HFFc6 (cell line): ENCODE data around the gene TMEM92. TPM values are rescaled to one million over a fixed set of nuclear protein-coding genes. Genes with fewer than 3 reads are reported as not detected.

ENCODE experiments used
- DNase-seq: peaks from one replicate; pipeline ENCODE4 v3.0.0-alpha.2; 2018
- H3K27ac Mint-ChIP-seq: 2 replicates; pipeline ENCODE4 v1.8.0; 2020; ENCODE audit warnings: mild to moderate bottlenecking, mixed read lengths
- H3K27me3 Mint-ChIP-seq: 2 replicates; pipeline ENCODE4 v1.8.0; 2021; ENCODE audit warnings: mild to moderate bottlenecking, moderate library complexity, mixed read lengths; ENCODE audit not compliant: insufficient read depth
- H3K36me3 Mint-ChIP-seq: 2 replicates; pipeline ENCODE4 v1.8.0; 2021; ENCODE audit warnings: low read depth, mixed read lengths
- H3K4me1 Mint-ChIP-seq: 2 replicates; pipeline ENCODE4 v1.8.0; 2020; ENCODE audit warnings: low read depth, mixed read lengths
- H3K4me3 Mint-ChIP-seq: 2 replicates; pipeline ENCODE4 v1.8.0; 2020; ENCODE audit warnings: mild to moderate bottlenecking, moderate library complexity, mixed read lengths
- H3K9me3 Mint-ChIP-seq: 2 replicates; pipeline ENCODE4 v1.8.0; 2020; ENCODE audit warnings: mild to moderate bottlenecking, mixed read lengths
- long read RNA-seq: library from polyadenylated mRNA; unstranded; transcript quantifications from one replicate; pipeline ENCODE4 v2.0.0, GENCODE V29; 2019
- total RNA-seq, 6 experiments: library from RNA; stranded (reverse); fragmentation: NEBNext Ultra II Directional; extraction: Animal tissue kit (Norgen Biotek cat#: 25700); gene quantifications; 2 replicates in 1 of 6; 3 replicates in 5 of 6; pipeline ENCODE4 v1.2.3, GENCODE V29; 2021
- TF ChIP-seq, protein P1 (sequence below): fragments of 200-600 bp; sonication (generic); IDR thresholded peaks from 2 replicates; pipeline ENCODE4 v1.5.0; 2021; ENCODE audit warnings: antibody characterized with exemption, mild to moderate bottlenecking

TMEM92 gene
- total RNA-seq: under 1 TPM in 3 of 6 experiments, not detected in 3; 0.17 to 0.24 (median 0.18) TPM
- long read RNA-seq: 0 reads

- Mint-ChIP-seq H3K27me3 (no peaks in the 10 kb centered on the region; the same call in 1 of the 2 replicates), H3K36me3 (no peaks in the 10 kb centered on the region), H3K27ac (peak within 1 kb of the TSS; percentile 54), H3K4me1 (peaks cover 61% of the 10 kb centered on the region), H3K4me3 (peak within 1 kb of the TSS; percentile 24; the same call in 1 of the 2 replicates), H3K9me3 (no peaks in the 10 kb centered on the region)
- no peak for DNase-seq
- TF ChIP-seq, protein P1, sequence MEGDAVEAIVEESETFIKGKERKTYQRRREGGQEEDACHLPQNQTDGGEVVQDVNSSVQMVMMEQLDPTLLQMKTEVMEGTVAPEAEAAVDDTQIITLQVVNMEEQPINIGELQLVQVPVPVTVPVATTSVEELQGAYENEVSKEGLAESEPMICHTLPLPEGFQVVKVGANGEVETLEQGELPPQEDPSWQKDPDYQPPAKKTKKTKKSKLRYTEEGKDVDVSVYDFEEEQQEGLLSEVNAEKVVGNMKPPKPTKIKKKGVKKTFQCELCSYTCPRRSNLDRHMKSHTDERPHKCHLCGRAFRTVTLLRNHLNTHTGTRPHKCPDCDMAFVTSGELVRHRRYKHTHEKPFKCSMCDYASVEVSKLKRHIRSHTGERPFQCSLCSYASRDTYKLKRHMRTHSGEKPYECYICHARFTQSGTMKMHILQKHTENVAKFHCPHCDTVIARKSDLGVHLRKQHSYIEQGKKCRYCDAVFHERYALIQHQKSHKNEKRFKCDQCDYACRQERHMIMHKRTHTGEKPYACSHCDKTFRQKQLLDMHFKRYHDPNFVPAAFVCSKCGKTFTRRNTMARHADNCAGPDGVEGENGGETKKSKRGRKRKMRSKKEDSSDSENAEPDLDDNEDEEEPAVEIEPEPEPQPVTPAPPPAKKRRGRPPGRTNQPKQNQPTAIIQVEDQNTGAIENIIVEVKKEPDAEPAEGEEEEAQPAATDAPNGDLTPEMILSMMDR: no peak
Observed at GRCh38 chr17:50274142-50274896, at the start of gene TMEM92. TMEM92 (plus strand) TSS chr17:50274466; CDS start chr17:50274502, 36 bp downstream.

GRCh38 chr17:50225701-50226240 is 48.5 kb upstream of the TMEM92 start:
- TF ChIP-seq, protein P1: no peak
- Mint-ChIP-seq H3K36me3 (peaks cover 25% of the 10 kb centered on the region), H3K9me3 (peaks cover 37% of the 10 kb centered on the region), H3K27ac (no peak overlapping the region), H3K27me3 (no peaks in the 10 kb centered on the region; the same call in 1 of the 2 replicates), H3K4me1 (peaks cover 19% of the 10 kb centered on the region), H3K4me3 (no peak overlapping the region)
- DNase-seq: no peak

GRCh38 chr17:50234581-50234980 is 39.7 kb upstream of the TMEM92 start:
- no peak for DNase-seq

DNA sequence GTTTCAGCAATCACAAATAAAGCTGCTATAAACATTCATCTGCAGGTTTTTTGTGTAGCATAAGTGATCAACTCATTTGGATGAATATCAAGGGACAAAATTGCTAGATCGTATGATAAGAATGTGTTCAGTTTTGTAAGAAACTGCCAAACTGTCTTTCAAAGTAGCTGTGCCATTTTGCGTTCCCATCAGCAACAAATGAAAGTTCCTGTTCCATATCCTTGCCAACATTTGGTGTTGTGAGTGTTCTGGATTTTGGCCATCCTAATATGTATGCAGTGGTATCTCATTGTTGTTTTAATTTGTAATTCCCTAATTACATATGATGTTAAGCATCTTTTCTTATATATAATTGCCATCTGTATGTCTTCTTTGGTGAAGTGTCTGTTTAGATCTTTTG is 36.4 kb upstream of the TMEM92 start:
- Mint-ChIP-seq H3K4me3 (no peak overlapping the region), H3K4me1 (peaks cover 36% of the 10 kb centered on the region), H3K36me3 (peaks cover 12% of the 10 kb centered on the region), H3K9me3 (peaks cover 21% of the 10 kb centered on the region), H3K27me3 (peaks cover 3% of the 10 kb centered on the region), H3K27ac (peak overlapping the region; percentile 2; the same call in 1 of the 2 replicates)
- DNase-seq: no peak
- TF ChIP-seq, protein P1: no peak

More at GRCh38 chr17:50234581-50234980, 39.7 kb upstream of the TMEM92 start:
- H3K4me3 Mint-ChIP-seq: no peak overlapping the region
- TF ChIP-seq, protein P1: no peak
- H3K9me3 Mint-ChIP-seq: peaks cover 22% of the 10 kb centered on the region
- H3K27ac Mint-ChIP-seq: no peak overlapping the region
- peaks cover 17% of the 10 kb centered on the region for H3K36me3 Mint-ChIP-seq
- peaks cover 4% of the 10 kb centered on the region; the same call in 1 of the 2 replicates for H3K27me3 Mint-ChIP-seq
- peaks cover 22% of the 10 kb centered on the region for H3K4me1 Mint-ChIP-seq

- Mint-ChIP-seq H3K4me3 (no peak overlapping the region), H3K27ac (peak overlapping the region; percentile 2; the same call in 1 of the 2 replicates), H3K27me3 (peaks cover 3% of the 10 kb centered on the region), H3K9me3 (peaks cover 17% of the 10 kb centered on the region), H3K36me3 (peaks cover 7% of the 10 kb centered on the region; the same call in 1 of the 2 replicates), H3K4me1 (peaks cover 36% of the 10 kb centered on the region)
- DNase-seq: peak; percentile 26
- TF ChIP-seq, protein P1: no peak
Observed at GRCh38 chr17:50238601-50239280, 35.5 kb upstream of the TMEM92 start.
